NCI-H345 treated with DMSO at 0.1 percent for 48 hours (cell line): ENCODE measurements around the gene KIAA1217.
"Not testable (repeated sequence)": the region's sequence is repeated elsewhere in the genome, so short reads cannot be mapped to it uniquely, and the experiment has no call there.

ENCODE experiments used
- DNase-seq: peaks from one replicate; lab custom pipeline; 2025; ENCODE audit not compliant: unreplicated experiment; lab: John Stamatoyannopoulos, UW

Gene KIAA1217

GRCh38 chr10:24333736-24334135 is 124.8 kb downstream of the KIAA1217 start:
- no peak for DNase-seq

GRCh38 chr10:24334279-24334939 is 125.5 kb downstream of the KIAA1217 start:
- no peak for DNase-seq

- not testable (repeated sequence) for DNase-seq
Measured at GRCh38 chr10:24337723-24338122, 128.8 kb downstream of the KIAA1217 start.

- no peak for DNase-seq
Measured at GRCh38 chr10:24339387-24339786, 130.4 kb downstream of the KIAA1217 start.

- DNase-seq, result no peak
Measured at GRCh38 chr10:24340446-24340845, 131.5 kb downstream of the KIAA1217 start.

- DNase-seq, result no peak
Measured at GRCh38 chr10:24340883-24341282, 131.9 kb downstream of the KIAA1217 start.

- no peak for DNase-seq
Measured at GRCh38 chr10:24341371-24341770, 132.4 kb downstream of the KIAA1217 start.

GRCh38 chr10:24341897-24342296 is 133.0 kb downstream of the KIAA1217 start:
- no peak for DNase-seq

- DNase-seq, result no peak
Measured at GRCh38 chr10:24343686-24344085, 134.7 kb downstream of the KIAA1217 start.

GRCh38 chr10:24344279-24344678 is 135.3 kb downstream of the KIAA1217 start:
- DNase-seq, result no peak

GRCh38 chr10:24344695-24345463 is 135.9 kb downstream of the KIAA1217 start:
- DNase-seq, result no peak

GRCh38 chr10:24346877-24347519 is 138.1 kb downstream of the KIAA1217 start:
- DNase-seq, result no peak

GRCh38 chr10:24349379-24350001 is 140.6 kb downstream of the KIAA1217 start:
- no peak for DNase-seq

GRCh38 chr10:24350070-24350921 is 141.4 kb downstream of the KIAA1217 start:
- DNase-seq, result no peak

- DNase-seq, result not testable (repeated sequence)
Measured at GRCh38 chr10:24350922-24351225, 141.9 kb downstream of the KIAA1217 start.

- no peak for DNase-seq
Measured at GRCh38 chr10:24351961-24352360, 143.0 kb downstream of the KIAA1217 start.

- DNase-seq, result no peak
Measured at GRCh38 chr10:24352399-24352798, 143.5 kb downstream of the KIAA1217 start.

- no peak for DNase-seq
Measured at GRCh38 chr10:24353319-24353718, 144.4 kb downstream of the KIAA1217 start.

- no peak for DNase-seq
Measured at GRCh38 chr10:24355056-24355688, 146.2 kb downstream of the KIAA1217 start.

- DNase-seq, result no peak
Measured at GRCh38 chr10:24357344-24358004, 148.5 kb downstream of the KIAA1217 start.
